Breast epithelium (tissue), 3 donors: ENCODE measurements around the gene MYH7.

Source experiments
- POLR2A ChIP-seq: fragments of 450-650 bp; IDR thresholded peaks from one replicate; pipeline ENCODE4 v1.6.1; 2016; ENCODE audit warnings: antibody characterized with exemption, mild to moderate bottlenecking, moderate library complexity
- POLR2AphosphoS5 ChIP-seq, 3 donors: sonication (generic); formaldehyde crosslinking; IDR thresholded peaks; one replicate each; pipeline ENCODE4 v1.6.1; 2017; ENCODE audit warnings: antibody characterized with exemption in 3 of 3
- TF ChIP-seq, protein P1 (sequence below), 3 donors: fragments of 450-650 bp; IDR thresholded peaks; one replicate each; pipeline ENCODE4 v1.5.1; 2016 to 2017; ENCODE audit warnings: antibody characterized with exemption in 3 of 3, mild to moderate bottlenecking in 3 of 3, moderate library complexity in 3 of 3

GRCh38 chr14:23430723-23431085 lies 4.8 kb downstream of the MYH7 start:
- TF ChIP-seq, protein P1, sequence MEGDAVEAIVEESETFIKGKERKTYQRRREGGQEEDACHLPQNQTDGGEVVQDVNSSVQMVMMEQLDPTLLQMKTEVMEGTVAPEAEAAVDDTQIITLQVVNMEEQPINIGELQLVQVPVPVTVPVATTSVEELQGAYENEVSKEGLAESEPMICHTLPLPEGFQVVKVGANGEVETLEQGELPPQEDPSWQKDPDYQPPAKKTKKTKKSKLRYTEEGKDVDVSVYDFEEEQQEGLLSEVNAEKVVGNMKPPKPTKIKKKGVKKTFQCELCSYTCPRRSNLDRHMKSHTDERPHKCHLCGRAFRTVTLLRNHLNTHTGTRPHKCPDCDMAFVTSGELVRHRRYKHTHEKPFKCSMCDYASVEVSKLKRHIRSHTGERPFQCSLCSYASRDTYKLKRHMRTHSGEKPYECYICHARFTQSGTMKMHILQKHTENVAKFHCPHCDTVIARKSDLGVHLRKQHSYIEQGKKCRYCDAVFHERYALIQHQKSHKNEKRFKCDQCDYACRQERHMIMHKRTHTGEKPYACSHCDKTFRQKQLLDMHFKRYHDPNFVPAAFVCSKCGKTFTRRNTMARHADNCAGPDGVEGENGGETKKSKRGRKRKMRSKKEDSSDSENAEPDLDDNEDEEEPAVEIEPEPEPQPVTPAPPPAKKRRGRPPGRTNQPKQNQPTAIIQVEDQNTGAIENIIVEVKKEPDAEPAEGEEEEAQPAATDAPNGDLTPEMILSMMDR (IDR thresholded peaks at IDR 0.05), result no peak
- no peak for TF ChIP-seq POLR2AphosphoS5 (IDR thresholded peaks at IDR 0.05)
- no peak for TF ChIP-seq POLR2A
